Activated CD8-positive, alpha-beta memory T cell treated with anti-CD3 and anti-CD28 coated beads, Interleukin-2, amount 10 ng/mL, durations not matched to agents 7 days and 5 days (primary cell): ENCODE data around the gene TTC3. TPM values are rescaled to one million over a fixed set of nuclear protein-coding genes. Genes with fewer than 3 reads are reported as not detected.

Experiments used
- ATAC-seq: fragments of 150-1000 bp; cut with Tn5 transposase; one replicate; pipeline ENCODE4 v1.10.0; 2021; ENCODE audit warnings: moderate library complexity
- CTCF ChIA-PET: fragments of 350-600 bp; sonication (Branson Sonifier 250); formaldehyde crosslinking; loops from one replicate; lab custom pipeline; 2021; ENCODE audit warnings: antibody characterized with exemption; lab: Charles Lee
- DNase-seq: peaks from one replicate; pipeline ENCODE4 v3.0.0-alpha.2; 2020
- H3K27ac Mint-ChIP-seq: one replicate; pipeline ENCODE4 v1.8.0; 2021; ENCODE audit warnings: mild to moderate bottlenecking, mixed read lengths
- H3K27me3 Mint-ChIP-seq: one replicate; pipeline ENCODE4 v1.8.0; 2021; ENCODE audit warnings: mixed read lengths
- H3K36me3 Mint-ChIP-seq: one replicate; pipeline ENCODE4 v1.8.0; 2021; ENCODE audit warnings: mild to moderate bottlenecking, mixed read lengths
- H3K4me1 Mint-ChIP-seq: one replicate; pipeline ENCODE4 v1.8.0; 2021; ENCODE audit warnings: mixed read lengths
- H3K4me3 Mint-ChIP-seq: one replicate; pipeline ENCODE4 v1.8.0; 2021; ENCODE audit warnings: mild to moderate bottlenecking, moderate library complexity, mixed read lengths
- H3K9me3 Mint-ChIP-seq: one replicate; pipeline ENCODE4 v1.8.0; 2022; ENCODE audit warnings: low read depth, mixed read lengths
- total RNA-seq, 2 experiments: library from RNA; stranded (reverse); gene quantifications; one replicate each; pipeline ENCODE4 v1.2.3, GENCODE V29; 2021

The TTC3 gene
- total RNA-seq, 2 experiments from 2014 or later = 44.0 to 55.0 TPM

- Mint-ChIP-seq H3K4me3 (no peak overlapping the region), H3K27me3 (no peaks in the 10 kb centered on the region), H3K9me3 (no peaks in the 10 kb centered on the region), H3K36me3 (peaks cover 59% of the 10 kb centered on the region), H3K27ac (no peak overlapping the region), H3K4me1 (peaks cover 21% of the 10 kb centered on the region)
- DNase-seq (no peak), ATAC-seq (no peak)
- CTCF ChIA-PET = no interaction called here
These were observed 158.2 kb downstream of the TTC3 start for GRCh38 chr21:37231249-37231645.

GRCh38 chr21:37231671-37232070 lies 158.6 kb downstream of the TTC3 start:
- Mint-ChIP-seq H3K36me3 (peaks cover 58% of the 10 kb centered on the region), H3K27ac (no peak overlapping the region), H3K27me3 (no peaks in the 10 kb centered on the region), H3K4me3 (no peak overlapping the region), H3K9me3 (no peaks in the 10 kb centered on the region), H3K4me1 (peaks cover 20% of the 10 kb centered on the region)
- CTCF ChIA-PET = no interaction called here
- DNase-seq (no peak), ATAC-seq (no peak)

GRCh38 chr21:37232274-37233018 lies 159.4 kb downstream of the TTC3 start:
- Mint-ChIP-seq H3K27ac (peak overlapping the region; percentile 39), H3K4me3 (no peak overlapping the region), H3K9me3 (no peaks in the 10 kb centered on the region), H3K36me3 (peaks cover 58% of the 10 kb centered on the region), H3K27me3 (no peaks in the 10 kb centered on the region), H3K4me1 (peaks cover 22% of the 10 kb centered on the region)
- no peak for ATAC-seq
- CTCF ChIA-PET = no interaction called here
- DNase-seq = no peak

- no peak for DNase-seq
- CTCF ChIA-PET = interaction anchor here (0.9 to 1.2 kb wide), 2 partner anchors 10 to 17 kb away, joined by 3 to 4 read pairs; no protein-coding TSS in a partner anchor
- Mint-ChIP-seq H3K36me3 (peaks cover 58% of the 10 kb centered on the region), H3K4me3 (no peak overlapping the region), H3K4me1 (peaks cover 31% of the 10 kb centered on the region), H3K27me3 (no peaks in the 10 kb centered on the region), H3K27ac (no peak overlapping the region), H3K9me3 (no peaks in the 10 kb centered on the region)
- no peak for ATAC-seq
These were observed 160.6 kb downstream of the TTC3 start for GRCh38 chr21:37233551-37234146.

GRCh38 chr21:37237346-37237745 lies 164.3 kb downstream of the TTC3 start:
- H3K27me3 Mint-ChIP-seq = no peaks in the 10 kb centered on the region
- no peak overlapping the region for H3K4me3 Mint-ChIP-seq
- peaks cover 60% of the 10 kb centered on the region for H3K36me3 Mint-ChIP-seq
- CTCF ChIA-PET = no interaction called here
- DNase-seq = no peak
- peak overlapping the region; percentile 92 for H3K27ac Mint-ChIP-seq
- H3K9me3 Mint-ChIP-seq = no peaks in the 10 kb centered on the region
- ATAC-seq = no peak
- peaks cover 57% of the 10 kb centered on the region for H3K4me1 Mint-ChIP-seq

- ATAC-seq (peak; percentile 92), DNase-seq (peak; percentile 47)
- H3K27me3 Mint-ChIP-seq = no peaks in the 10 kb centered on the region
- peaks cover 60% of the 10 kb centered on the region for H3K4me1 Mint-ChIP-seq
- H3K27ac Mint-ChIP-seq = peak overlapping the region; percentile 92
- CTCF ChIA-PET = no interaction called here
- peaks cover 55% of the 10 kb centered on the region for H3K36me3 Mint-ChIP-seq
- H3K9me3 Mint-ChIP-seq = no peaks in the 10 kb centered on the region
- peak overlapping the region; percentile 33 for H3K4me3 Mint-ChIP-seq
These were observed 164.7 kb downstream of the TTC3 start for GRCh38 chr21:37237764-37238163.

GRCh38 chr21:37240978-37241377 lies 167.9 kb downstream of the TTC3 start:
- Mint-ChIP-seq H3K9me3 (no peaks in the 10 kb centered on the region), H3K27ac (peak overlapping the region; percentile 77), H3K27me3 (no peaks in the 10 kb centered on the region), H3K4me3 (no peak overlapping the region), H3K36me3 (peaks cover 71% of the 10 kb centered on the region), H3K4me1 (peaks cover 91% of the 10 kb centered on the region)
- DNase-seq (peak; percentile 38), ATAC-seq (no peak)
- CTCF ChIA-PET = no interaction called here

- H3K4me1 Mint-ChIP-seq = peaks cover 94% of the 10 kb centered on the region
- CTCF ChIA-PET = no interaction called here
- peak overlapping the region; percentile 58 for H3K27ac Mint-ChIP-seq
- no peaks in the 10 kb centered on the region for H3K27me3 Mint-ChIP-seq
- H3K4me3 Mint-ChIP-seq = no peak overlapping the region
- no peak for DNase-seq
- H3K36me3 Mint-ChIP-seq = peaks cover 74% of the 10 kb centered on the region
- ATAC-seq = no peak
- H3K9me3 Mint-ChIP-seq = no peaks in the 10 kb centered on the region
These were observed 168.4 kb downstream of the TTC3 start for GRCh38 chr21:37241426-37241825.

- DNase-seq (no peak), ATAC-seq (no peak)
- Mint-ChIP-seq H3K27ac (peak overlapping the region; percentile 97), H3K27me3 (no peaks in the 10 kb centered on the region), H3K36me3 (peaks cover 63% of the 10 kb centered on the region), H3K4me1 (peaks cover 89% of the 10 kb centered on the region), H3K9me3 (no peaks in the 10 kb centered on the region), H3K4me3 (peak overlapping the region; percentile 19)
- CTCF ChIA-PET = interaction anchor here (1.0 to 7.1 kb wide), 11 partner anchors 10 to 320 kb away, joined by 3 to 61 read pairs (median 3); partner anchors contain the start of gene VPS26C
These were observed 170.9 kb downstream of the TTC3 start for GRCh38 chr21:37243961-37244360.

GRCh38 chr21:37244501-37245095 lies 171.5 kb downstream of the TTC3 start:
- ATAC-seq (peak; percentile 85), DNase-seq (peak; percentile 76)
- peak overlapping the region; percentile 97 for H3K27ac Mint-ChIP-seq
- H3K9me3 Mint-ChIP-seq = no peaks in the 10 kb centered on the region
- CTCF ChIA-PET = interaction anchor here (1.0 to 7.1 kb wide), 7 partner anchors 10 to 319 kb away, joined by 3 to 61 read pairs (median 4); no protein-coding TSS in a partner anchor
- peak overlapping the region; percentile 68 for H3K4me3 Mint-ChIP-seq
- H3K27me3 Mint-ChIP-seq = no peaks in the 10 kb centered on the region
- peaks cover 63% of the 10 kb centered on the region for H3K36me3 Mint-ChIP-seq
- H3K4me1 Mint-ChIP-seq = peaks cover 89% of the 10 kb centered on the region

GRCh38 chr21:37245151-37245550 lies 172.1 kb downstream of the TTC3 start:
- no peaks in the 10 kb centered on the region for H3K9me3 Mint-ChIP-seq
- H3K36me3 Mint-ChIP-seq = peaks cover 62% of the 10 kb centered on the region
- peak overlapping the region; percentile 97 for H3K27ac Mint-ChIP-seq
- ATAC-seq (peak; percentile 54), DNase-seq (peak; percentile 39)
- H3K4me3 Mint-ChIP-seq = peak overlapping the region; percentile 68
- CTCF ChIA-PET = interaction anchor here (1.1 to 7.1 kb wide), 3 partner anchors 12 to 18 kb away, joined by 3 to 61 read pairs (median 4); no protein-coding TSS in a partner anchor
- no peaks in the 10 kb centered on the region for H3K27me3 Mint-ChIP-seq
- peaks cover 87% of the 10 kb centered on the region for H3K4me1 Mint-ChIP-seq

GRCh38 chr21:37248298-37248697 lies 175.2 kb downstream of the TTC3 start:
- ATAC-seq (no peak), DNase-seq (no peak)
- H3K27ac Mint-ChIP-seq = no peak overlapping the region
- no peak overlapping the region for H3K4me3 Mint-ChIP-seq
- H3K27me3 Mint-ChIP-seq = no peaks in the 10 kb centered on the region
- peaks cover 59% of the 10 kb centered on the region for H3K36me3 Mint-ChIP-seq
- H3K4me1 Mint-ChIP-seq = peaks cover 81% of the 10 kb centered on the region
- CTCF ChIA-PET = interaction anchor here (7.1 kb wide), 1 partner anchor 9 kb away, joined by 61 read pairs; no protein-coding TSS in a partner anchor
- no peaks in the 10 kb centered on the region for H3K9me3 Mint-ChIP-seq

- H3K4me1 Mint-ChIP-seq = peaks cover 76% of the 10 kb centered on the region
- no peak for ATAC-seq
- CTCF ChIA-PET = interaction anchor here (7.1 kb wide), 1 partner anchor 8 kb away, joined by 61 read pairs; no protein-coding TSS in a partner anchor
These were observed 176.3 kb downstream of the TTC3 start for GRCh38 chr21:37249112-37249904.

More at GRCh38 chr21:37249112-37249904, 176.3 kb downstream of the TTC3 start:
- Mint-ChIP-seq H3K4me3 (no peak overlapping the region), H3K9me3 (no peaks in the 10 kb centered on the region), H3K27ac (peak overlapping the region; percentile 58), H3K36me3 (peaks cover 54% of the 10 kb centered on the region), H3K27me3 (no peaks in the 10 kb centered on the region)
- DNase-seq = no peak
